Gastroesophageal sphincter (tissue), 3 donors: ENCODE measurements around the gene RPA1.

Source experiments
- POLR2A ChIP-seq, 2 donors: fragments of 450-650 bp; IDR thresholded peaks; one replicate each; pipeline ENCODE4 v1.6.1; 2017; ENCODE audit warnings: antibody characterized with exemption in 2 of 2, mild to moderate bottlenecking in 2 of 2, moderate library complexity in 1 of 2
- POLR2AphosphoS5 ChIP-seq: sonication (generic); formaldehyde crosslinking; IDR thresholded peaks from one replicate; pipeline ENCODE4 v1.6.1; 2017; ENCODE audit warnings: antibody characterized with exemption
- TF ChIP-seq, protein P1 (sequence below), 4 experiments: fragments of 200-600 bp in 2 of 4; fragments of 450-650 bp in 2 of 4; sonication (generic) in 1 of 4; IDR thresholded peaks; one replicate each; pipeline ENCODE4 v1.5.1; 2017 to 2019; ENCODE audit warnings: antibody characterized with exemption in 4 of 4, mild to moderate bottlenecking in 2 of 4, moderate library complexity in 2 of 4

DNA sequence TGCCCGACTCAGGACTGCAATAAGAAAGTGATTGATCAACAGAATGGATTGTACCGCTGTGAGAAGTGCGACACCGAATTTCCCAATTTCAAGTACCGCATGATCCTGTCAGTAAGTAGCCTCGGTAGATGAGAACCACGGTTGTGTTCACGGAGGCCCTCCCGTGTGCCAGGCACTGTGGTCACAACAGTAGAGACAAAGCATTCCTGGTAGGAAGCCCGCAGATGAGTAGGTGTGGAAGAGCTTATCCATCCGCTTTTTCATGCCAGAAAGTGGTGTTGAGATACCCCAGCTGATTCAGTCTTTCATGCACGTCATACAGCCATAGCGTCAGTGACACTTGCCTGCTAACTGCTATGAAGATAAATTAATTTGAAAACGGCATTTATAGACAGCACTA, 58.9 kb downstream of the RPA1 start:
- TF ChIP-seq POLR2AphosphoS5 (no peak), POLR2A (IDR thresholded peaks at IDR 0.05) (no peak)
- TF ChIP-seq, protein P1, sequence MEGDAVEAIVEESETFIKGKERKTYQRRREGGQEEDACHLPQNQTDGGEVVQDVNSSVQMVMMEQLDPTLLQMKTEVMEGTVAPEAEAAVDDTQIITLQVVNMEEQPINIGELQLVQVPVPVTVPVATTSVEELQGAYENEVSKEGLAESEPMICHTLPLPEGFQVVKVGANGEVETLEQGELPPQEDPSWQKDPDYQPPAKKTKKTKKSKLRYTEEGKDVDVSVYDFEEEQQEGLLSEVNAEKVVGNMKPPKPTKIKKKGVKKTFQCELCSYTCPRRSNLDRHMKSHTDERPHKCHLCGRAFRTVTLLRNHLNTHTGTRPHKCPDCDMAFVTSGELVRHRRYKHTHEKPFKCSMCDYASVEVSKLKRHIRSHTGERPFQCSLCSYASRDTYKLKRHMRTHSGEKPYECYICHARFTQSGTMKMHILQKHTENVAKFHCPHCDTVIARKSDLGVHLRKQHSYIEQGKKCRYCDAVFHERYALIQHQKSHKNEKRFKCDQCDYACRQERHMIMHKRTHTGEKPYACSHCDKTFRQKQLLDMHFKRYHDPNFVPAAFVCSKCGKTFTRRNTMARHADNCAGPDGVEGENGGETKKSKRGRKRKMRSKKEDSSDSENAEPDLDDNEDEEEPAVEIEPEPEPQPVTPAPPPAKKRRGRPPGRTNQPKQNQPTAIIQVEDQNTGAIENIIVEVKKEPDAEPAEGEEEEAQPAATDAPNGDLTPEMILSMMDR (IDR thresholded peaks at IDR 0.05), result no peak
